Daoy (cell line): ENCODE measurements around the gene VCAN. TPM values are rescaled to one million over a fixed set of nuclear protein-coding genes. Genes with fewer than 3 reads are reported as not detected.

Experiments used
- DNase-seq: peaks from one replicate; pipeline ENCODE4 v3.0.0-alpha.2; 2015; ENCODE audit warnings: low read depth
- total RNA-seq: library from RNA; depleted of rRNA; stranded (reverse); fragments of >200 nt; shearing (Covaris generic); gene quantifications from 2 replicates; pipeline ENCODE4 v1.2.3, GENCODE V29; 2014

The VCAN gene
- total RNA-seq, 1 experiment from 2014 or later: 30.7 TPM

- DNase-seq: no peak
These were observed 23.1 kb downstream of the VCAN start for GRCh38 chr5:83494666-83495065.

DNA sequence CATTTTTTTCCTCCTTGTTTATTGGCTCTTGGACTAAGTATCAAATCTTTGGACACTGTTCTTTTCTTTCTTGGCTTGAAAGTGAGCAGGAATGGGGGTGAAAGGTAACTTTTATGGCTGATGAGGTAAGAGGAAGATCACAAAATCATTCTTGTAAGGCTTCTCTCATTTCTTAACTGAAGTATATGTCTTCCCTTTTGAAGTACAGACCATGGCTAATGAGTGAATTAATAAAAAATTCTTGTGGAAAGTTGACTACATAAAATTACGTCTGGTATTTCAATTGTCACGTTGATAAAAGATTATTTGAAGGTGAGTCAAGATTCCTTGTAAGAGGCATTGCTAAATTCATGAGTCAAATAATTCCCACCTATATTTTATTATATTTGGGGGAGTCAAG, 25.1 kb downstream of the VCAN start:
- DNase-seq: no peak

DNA sequence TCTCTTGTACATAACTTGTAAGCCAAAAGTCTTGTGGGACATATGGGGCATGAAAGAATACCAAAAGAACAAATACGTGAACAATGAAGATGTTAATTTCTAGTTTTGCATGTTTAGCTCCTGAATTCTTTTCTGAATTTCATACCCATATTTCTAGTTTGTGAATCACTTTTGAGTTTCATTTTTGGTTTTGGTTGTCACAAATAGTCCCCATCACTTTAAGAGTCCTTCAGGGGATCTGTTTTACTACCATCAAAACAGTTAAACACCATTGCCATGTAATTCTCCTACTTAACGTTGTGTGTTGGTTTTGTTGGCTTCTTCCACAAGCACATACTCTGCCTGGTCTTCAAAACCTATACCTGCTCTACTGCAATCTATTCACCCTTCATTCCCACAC, 27.0 kb downstream of the VCAN start:
- no peak for DNase-seq

DNA sequence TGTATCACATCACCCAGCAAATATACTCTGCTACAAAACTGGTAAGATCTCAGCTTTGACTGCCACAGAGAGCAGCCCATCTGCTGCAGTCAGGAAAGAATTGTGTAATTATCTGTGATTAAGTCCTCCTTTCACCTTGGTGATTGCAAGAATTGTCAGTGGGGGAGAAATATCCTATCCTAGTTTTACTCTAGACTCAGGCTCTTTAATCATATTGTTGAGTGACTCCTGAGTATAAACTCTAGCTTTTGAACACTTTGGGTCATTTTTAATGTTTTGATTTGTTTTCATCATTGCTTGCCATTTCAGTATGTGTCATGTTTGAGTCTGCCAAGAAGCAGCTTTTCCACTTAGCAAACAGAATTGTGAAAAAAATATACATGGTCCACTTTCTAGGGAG, 32.1 kb downstream of the VCAN start:
- DNase-seq: no peak

DNA sequence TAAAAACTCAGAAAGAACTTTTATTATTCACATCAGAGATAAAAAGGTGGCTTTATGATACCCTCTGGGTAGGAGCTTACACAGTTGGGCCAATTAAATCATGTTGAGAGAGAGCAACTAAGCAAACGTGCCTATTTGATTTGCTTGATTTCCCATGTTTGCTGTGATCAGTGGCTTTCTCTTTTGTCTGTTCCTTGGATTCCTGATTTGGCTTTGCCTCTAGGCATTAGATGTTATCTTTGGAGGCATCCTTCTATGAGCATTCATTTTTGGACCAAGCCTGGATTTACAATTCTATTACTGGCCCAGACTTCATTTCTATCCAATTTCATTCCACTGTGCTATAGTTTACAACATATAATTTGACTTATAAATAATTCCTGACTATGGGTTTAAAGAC, 35.9 kb downstream of the VCAN start:
- no peak for DNase-seq

DNA sequence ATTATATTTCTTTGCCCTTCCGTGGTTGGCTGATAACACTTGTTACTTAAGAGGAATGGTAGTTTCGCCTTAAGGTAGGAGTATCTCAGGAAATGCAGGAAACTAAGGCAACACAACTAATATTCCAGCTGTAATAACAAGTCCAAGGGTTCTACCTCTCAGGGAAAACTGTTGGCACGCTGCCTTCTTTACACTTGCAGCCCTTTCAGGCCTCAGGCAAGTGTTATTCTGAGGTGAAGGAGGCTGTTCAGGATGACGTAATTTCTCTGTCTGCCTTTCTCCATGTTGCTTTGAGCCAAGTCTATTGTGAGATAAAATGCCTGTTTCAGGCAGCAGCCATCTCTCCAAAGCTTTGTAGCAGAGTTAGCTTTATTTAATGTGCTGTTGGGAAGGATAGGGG, 38.0 kb downstream of the VCAN start:
- DNase-seq: peak; percentile 84

GRCh38 chr5:83510260-83510659, 38.7 kb downstream of the VCAN start:
- no peak for DNase-seq

- DNase-seq: peak; percentile 47
These were observed 40.7 kb downstream of the VCAN start for GRCh38 chr5:83512061-83512745.

DNA sequence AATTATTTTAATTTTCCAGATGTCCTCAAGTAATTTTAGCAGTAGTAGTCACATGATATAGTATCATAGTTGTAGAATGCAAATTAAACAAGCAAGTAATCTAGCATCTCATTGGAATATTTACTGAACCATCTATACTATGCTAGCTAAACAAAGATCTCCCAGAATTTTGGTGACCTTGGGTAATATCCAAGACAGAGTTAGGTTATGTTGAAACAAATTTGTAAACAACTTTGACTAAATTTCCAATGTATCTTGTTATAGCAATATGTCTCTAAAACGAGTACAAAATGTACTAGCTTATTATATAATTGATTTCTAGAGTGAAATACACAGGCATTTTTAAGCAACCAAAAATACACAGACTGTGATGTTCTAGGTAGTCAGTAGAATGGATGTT, 41.5 kb downstream of the VCAN start:
- DNase-seq: no peak

DNA sequence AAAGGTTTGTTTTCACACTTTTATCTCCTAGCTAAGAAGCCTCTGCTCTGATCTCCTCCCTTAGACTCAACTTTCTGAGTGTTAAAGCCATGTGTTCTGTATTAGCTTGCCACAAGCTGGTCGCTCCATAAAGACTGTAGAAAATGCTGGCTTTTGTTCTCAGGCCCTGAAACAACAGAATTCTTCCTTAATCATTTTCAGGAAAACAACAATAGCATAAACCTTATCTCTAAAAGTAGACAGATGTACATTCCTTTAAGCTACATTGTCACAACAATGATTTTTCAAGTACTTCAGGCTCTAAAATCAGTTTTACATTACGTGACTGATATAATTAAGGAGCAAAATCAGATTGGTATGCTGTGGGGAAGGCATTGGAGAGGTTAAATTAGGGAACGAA, 41.9 kb downstream of the VCAN start:
- no peak for DNase-seq

- no peak for DNase-seq
These were observed 44.8 kb downstream of the VCAN start for GRCh38 chr5:83516377-83516776.

GRCh38 chr5:83517072-83517687, 45.6 kb downstream of the VCAN start:
- no peak for DNase-seq

GRCh38 chr5:83517688-83518085, 46.1 kb downstream of the VCAN start:
- no peak for DNase-seq

DNA sequence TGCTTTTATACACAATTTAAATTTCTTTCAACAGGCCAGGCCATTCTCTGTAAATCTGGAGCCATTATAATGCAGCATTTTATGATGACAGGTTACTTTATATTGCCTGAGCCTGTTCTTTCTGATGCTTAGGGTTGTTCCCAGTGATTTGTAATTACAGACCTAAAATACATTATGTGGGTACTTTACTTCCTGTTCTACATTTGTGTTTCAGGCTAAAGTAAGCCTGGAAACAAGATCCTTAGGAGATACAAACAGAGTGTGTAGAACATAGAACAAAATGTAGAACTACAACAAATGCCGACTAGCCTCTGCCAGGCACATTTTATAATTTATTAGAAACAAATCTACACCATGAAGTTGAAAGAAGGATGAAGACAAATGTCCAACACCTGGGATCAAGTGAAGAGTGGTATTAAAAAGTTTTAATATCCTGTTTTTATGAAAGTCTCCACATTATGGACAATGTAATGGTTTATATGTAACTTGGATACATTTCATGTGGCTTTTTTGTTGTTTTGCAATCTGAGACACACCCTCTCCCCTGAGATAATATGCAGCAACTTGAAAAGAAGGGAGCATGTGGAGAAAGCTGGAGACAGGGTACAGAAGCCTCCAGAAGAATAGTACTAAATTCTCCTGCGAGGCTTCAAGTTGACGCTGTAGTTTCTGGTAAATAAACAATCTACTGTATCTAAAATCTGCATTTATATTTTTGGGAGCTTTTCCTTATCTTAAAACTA, 46.9 kb downstream of the VCAN start:
- no peak for DNase-seq

- DNase-seq: no peak
These were observed 50.9 kb downstream of the VCAN start for GRCh38 chr5:83522446-83522845.

DNA sequence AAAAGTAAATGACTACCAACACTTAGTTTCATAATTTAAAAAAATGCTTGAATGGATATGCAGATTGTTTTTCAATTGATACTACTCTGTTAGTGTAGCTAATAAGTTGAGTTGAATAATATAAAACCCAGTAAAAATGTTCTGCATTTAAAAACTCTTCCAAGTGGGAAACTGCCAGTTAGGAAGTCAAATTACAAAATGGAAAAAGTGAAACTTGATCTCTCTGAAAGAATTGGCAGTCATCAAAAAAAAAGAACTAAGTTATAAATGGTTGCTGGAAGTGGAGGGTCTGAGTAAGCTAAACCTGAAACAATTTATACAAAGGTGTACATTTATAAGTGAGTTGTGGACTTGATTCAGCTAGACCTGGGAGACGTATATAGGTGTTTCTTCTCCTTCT, 52.4 kb downstream of the VCAN start:
- no peak for DNase-seq

- DNase-seq: no peak
These were observed 52.8 kb downstream of the VCAN start for GRCh38 chr5:83524345-83524744.

GRCh38 chr5:83524991-83525390, 53.4 kb downstream of the VCAN start:
- no peak for DNase-seq

DNA sequence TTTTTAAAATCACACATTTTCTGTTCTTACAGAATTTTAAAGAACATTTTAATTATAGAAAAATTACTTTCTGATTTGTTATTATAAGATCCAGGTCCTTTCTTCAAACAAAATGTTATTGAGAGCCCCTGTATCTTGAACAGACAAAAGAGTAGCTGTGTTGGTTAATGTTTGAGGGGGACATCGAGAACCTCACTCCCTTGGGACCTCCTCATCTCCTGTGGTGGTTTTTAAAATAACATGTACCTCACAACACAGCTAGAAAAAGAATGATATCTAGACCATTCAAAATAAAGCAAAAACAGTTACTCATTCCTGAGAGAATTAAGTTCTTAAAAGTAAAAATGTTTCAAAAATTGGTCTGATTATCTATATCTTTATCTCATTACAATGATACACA, 54.7 kb downstream of the VCAN start:
- DNase-seq: no peak

GRCh38 chr5:83527221-83527620, 55.7 kb downstream of the VCAN start:
- no peak for DNase-seq

- no peak for DNase-seq
These were observed 56.3 kb downstream of the VCAN start for GRCh38 chr5:83527722-83528438.

DNA sequence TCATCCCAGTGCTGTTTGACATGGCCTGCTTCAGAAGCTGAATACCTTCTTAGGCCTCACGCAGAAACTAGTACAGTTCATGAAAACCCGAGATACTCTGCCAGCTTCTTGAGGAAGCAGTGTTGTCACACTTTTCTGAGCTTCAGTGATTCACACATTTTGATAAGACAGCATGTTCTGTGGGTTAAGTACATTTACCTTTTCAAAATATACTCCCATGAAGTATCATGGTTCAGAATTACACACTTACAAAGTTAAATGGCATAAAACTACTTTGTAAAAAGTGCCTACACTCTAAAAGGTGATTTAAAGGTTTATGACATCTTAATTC, 56.9 kb downstream of the VCAN start:
- DNase-seq: no peak

DNA sequence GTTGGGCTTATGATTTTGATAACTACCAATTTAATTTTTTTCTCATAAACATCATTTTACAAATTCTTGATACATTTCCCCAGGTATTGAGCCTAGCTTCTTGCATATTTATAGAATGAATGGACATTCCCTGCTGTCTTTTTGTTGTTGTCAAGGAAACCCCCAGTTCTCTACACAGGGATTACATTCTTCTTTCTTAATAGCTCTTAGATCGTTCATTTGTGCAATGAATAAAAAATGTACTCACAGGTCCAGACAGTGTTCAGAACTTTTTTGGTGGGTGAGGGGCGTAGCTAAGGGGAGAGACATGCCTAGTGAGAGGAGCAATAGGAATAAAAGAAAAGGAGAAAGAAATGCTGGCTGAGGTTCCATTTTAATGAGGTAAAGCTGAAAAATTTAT, 58.6 kb downstream of the VCAN start:
- no peak for DNase-seq
